ENCODE measurements around the gene SPIN1. TPM values are rescaled to one million over a fixed set of nuclear protein-coding genes. Genes with fewer than 3 reads are reported as not detected.

The SPIN1 gene
- total RNA-seq, 2 donors from 2014 or later = 76.4 to 78.2 TPM

- no peak for DNase-seq (ENCODE audit: low spot score)
- intact Hi-C loops (cut with DNase I) = no loop called here
Measured at GRCh38 chr9:88468226-88468625, 80.0 kb downstream of the SPIN1 start.

GRCh38 chr9:88476491-88477271 lies 88.4 kb downstream of the SPIN1 start:
- DNase-seq (ENCODE audit: low spot score) = no peak
- intact Hi-C loops (cut with DNase I) = no loop called here

- intact Hi-C loops (cut with DNase I) = no loop called here
- no peak for DNase-seq (ENCODE audit: low spot score)
Measured at GRCh38 chr9:88477300-88477751, 89.1 kb downstream of the SPIN1 start.

- DNase-seq (ENCODE audit: low spot score) = no peak
- intact Hi-C loops (cut with DNase I) = no loop called here
Measured at GRCh38 chr9:88478246-88478645, 90.0 kb downstream of the SPIN1 start.

GRCh38 chr9:88481933-88482332 lies 93.7 kb downstream of the SPIN1 start:
- intact Hi-C loops (cut with DNase I) = no loop called here
- no peak for DNase-seq (ENCODE audit: low spot score)

- intact Hi-C loops (cut with DNase I) = no loop called here
- DNase-seq (ENCODE audit: low spot score) = no peak
Measured at GRCh38 chr9:88488166-88488565, 99.9 kb downstream of the SPIN1 start.

- no peak for DNase-seq (ENCODE audit: low spot score)
- intact Hi-C loops (cut with DNase I) = no loop called here
Measured at GRCh38 chr9:88494983-88495721, 106.9 kb downstream of the SPIN1 start.

- intact Hi-C loops (cut with DNase I) = no loop called here
- no peak for DNase-seq (ENCODE audit: low spot score)
Measured at GRCh38 chr9:88497224-88497623, 109.0 kb downstream of the SPIN1 start.

- DNase-seq (ENCODE audit: low spot score) = no peak
- intact Hi-C loops (cut with DNase I) = no loop called here
Measured at GRCh38 chr9:88498880-88499279, 110.6 kb downstream of the SPIN1 start.

- intact Hi-C loops (cut with DNase I) = no loop called here
- DNase-seq (ENCODE audit: low spot score) = no peak
Measured at GRCh38 chr9:88501086-88501485, 112.8 kb downstream of the SPIN1 start.

- intact Hi-C loops (cut with DNase I) = no loop called here
- DNase-seq (ENCODE audit: low spot score) = no peak
Measured at GRCh38 chr9:88502552-88503034, 114.3 kb downstream of the SPIN1 start.

- no peak for DNase-seq (ENCODE audit: low spot score)
- intact Hi-C loops (cut with DNase I) = no loop called here
Measured at GRCh38 chr9:88503081-88503844, 115.0 kb downstream of the SPIN1 start.

- intact Hi-C loops (cut with DNase I) = no loop called here
Measured at GRCh38 chr9:88503845-88504764, 115.9 kb downstream of the SPIN1 start.

GRCh38 chr9:88508326-88508725 lies 120.1 kb downstream of the SPIN1 start:
- no peak for DNase-seq (ENCODE audit: low spot score)
- intact Hi-C loops (cut with DNase I) = no loop called here

More at GRCh38 chr9:88503845-88504764, 115.9 kb downstream of the SPIN1 start:
- DNase-seq (ENCODE audit: low spot score) = no peak

- intact Hi-C loops (cut with DNase I) = loop anchor here in 1 of 2 donors (5.0 kb wide), 1 partner anchor 1870 kb away; no protein-coding TSS in a partner anchor
- DNase-seq (ENCODE audit: low spot score) = no peak
Measured at GRCh38 chr9:88511906-88512305, 123.7 kb downstream of the SPIN1 start.

- intact Hi-C loops (cut with DNase I) = loop anchor here in 1 of 2 donors (5.0 kb wide), 1 partner anchor 1872 kb away; no protein-coding TSS in a partner anchor
- DNase-seq (ENCODE audit: low spot score) = peak; percentile 22
Measured at GRCh38 chr9:88514247-88514646, 126.0 kb downstream of the SPIN1 start.

GRCh38 chr9:88521308-88521707 lies 133.1 kb downstream of the SPIN1 start:
- intact Hi-C loops (cut with DNase I) = no loop called here
- no peak for DNase-seq (ENCODE audit: low spot score)

GRCh38 chr9:88522360-88522759 lies 134.1 kb downstream of the SPIN1 start:
- DNase-seq (ENCODE audit: low spot score) = peak; percentile 19
- intact Hi-C loops (cut with DNase I) = no loop called here

GRCh38 chr9:88523056-88523455 lies 134.8 kb downstream of the SPIN1 start:
- no peak for DNase-seq (ENCODE audit: low spot score)
- intact Hi-C loops (cut with DNase I) = no loop called here
